ENCODE results near the gene RSPH1.

The RSPH1 gene

DNA sequence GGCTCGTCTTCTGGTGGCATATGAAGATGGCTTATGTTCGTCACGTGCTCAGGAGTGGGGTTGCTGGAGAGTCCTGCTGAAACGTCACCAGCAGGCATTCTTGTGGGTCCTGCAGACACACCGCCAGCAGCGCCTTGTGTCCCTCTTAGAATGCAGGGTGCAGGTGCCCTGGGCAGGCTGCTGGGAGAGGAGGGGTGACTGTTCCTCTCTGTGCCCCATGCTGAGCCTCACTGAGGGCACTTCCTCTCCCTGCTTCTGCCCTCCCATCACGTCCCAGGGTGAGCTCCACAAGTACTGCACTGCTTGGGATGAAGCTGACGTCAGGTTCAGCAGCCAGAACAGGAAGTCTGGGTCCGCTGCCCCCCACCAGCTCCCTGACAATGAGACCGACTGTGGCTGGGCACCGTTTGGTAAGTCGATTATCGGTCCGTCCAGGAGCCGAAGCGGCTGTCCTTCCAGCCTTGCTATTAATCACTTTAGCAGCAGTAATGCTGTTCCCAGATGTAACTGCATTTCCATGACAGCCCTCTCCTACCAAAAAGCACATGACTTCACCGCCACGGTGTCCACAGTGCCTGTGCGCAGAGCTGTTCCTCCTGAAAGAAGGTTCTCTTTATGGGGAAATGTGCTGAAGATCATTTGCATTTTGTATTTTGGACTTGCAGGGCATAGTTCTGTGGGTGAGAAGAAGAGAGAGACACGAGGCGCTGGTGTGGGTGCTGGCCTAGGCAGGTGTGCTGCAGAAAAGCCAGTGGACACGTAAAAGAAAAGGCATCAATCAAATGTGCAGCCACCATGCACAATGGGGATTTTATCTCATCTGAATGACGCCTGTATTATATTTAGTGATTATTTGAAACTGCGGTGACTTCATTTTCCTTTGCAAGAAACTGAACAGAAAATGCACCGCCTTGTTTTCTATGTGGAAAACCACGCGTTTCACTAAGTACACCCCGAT lies 38.7 kb upstream of the RSPH1 start:
- Histone ChIP-seq H3K9me3 (ENCODE audit: control insufficient read depth, insufficient read depth, low read length) (no peaks in the 10 kb centered on the region), H3K79me2 (ENCODE audit: control insufficient read depth, low read length) (peaks cover 52% of the 10 kb centered on the region), H3K27ac (ENCODE audit: low read depth, low read length) (peak overlapping the region; percentile 99), H3K36me3 (ENCODE audit: control insufficient read depth, low read length) (peaks cover 84% of the 10 kb centered on the region), H3K4me2 (ENCODE audit: low read length) (peak overlapping the region; percentile 95), H3K4me1 (ENCODE audit: control insufficient read depth, low read length) (peaks cover 92% of the 10 kb centered on the region), H3K9me2 (replicated peaks; ENCODE audit: control insufficient read depth, low read length) (no peaks in the 10 kb centered on the region), H3K27me3 (ENCODE audit: control insufficient read depth, low read length) (no peaks in the 10 kb centered on the region), H3F3A (ENCODE audit: control insufficient read depth, insufficient read depth) (peaks cover 54% of the 10 kb centered on the region), H4K20me1 (ENCODE audit: control insufficient read depth, insufficient read depth, low read depth, low read length) (peaks cover 11% of the 10 kb centered on the region), H3K4me3 (ENCODE audit: low read length) (peak overlapping the region; percentile 81)
- no peak for TF ChIP-seq EZH2phosphoT487 (IDR thresholded peaks at IDR 0.05; ENCODE audit: borderline replicate concordance, low read length)
- TF ChIP-seq, protein P1, sequence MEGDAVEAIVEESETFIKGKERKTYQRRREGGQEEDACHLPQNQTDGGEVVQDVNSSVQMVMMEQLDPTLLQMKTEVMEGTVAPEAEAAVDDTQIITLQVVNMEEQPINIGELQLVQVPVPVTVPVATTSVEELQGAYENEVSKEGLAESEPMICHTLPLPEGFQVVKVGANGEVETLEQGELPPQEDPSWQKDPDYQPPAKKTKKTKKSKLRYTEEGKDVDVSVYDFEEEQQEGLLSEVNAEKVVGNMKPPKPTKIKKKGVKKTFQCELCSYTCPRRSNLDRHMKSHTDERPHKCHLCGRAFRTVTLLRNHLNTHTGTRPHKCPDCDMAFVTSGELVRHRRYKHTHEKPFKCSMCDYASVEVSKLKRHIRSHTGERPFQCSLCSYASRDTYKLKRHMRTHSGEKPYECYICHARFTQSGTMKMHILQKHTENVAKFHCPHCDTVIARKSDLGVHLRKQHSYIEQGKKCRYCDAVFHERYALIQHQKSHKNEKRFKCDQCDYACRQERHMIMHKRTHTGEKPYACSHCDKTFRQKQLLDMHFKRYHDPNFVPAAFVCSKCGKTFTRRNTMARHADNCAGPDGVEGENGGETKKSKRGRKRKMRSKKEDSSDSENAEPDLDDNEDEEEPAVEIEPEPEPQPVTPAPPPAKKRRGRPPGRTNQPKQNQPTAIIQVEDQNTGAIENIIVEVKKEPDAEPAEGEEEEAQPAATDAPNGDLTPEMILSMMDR (IDR thresholded peaks at IDR 0.05; ENCODE audit: low read depth, low read length, poor library complexity, severe bottlenecking), result peak; percentile 11

DNA sequence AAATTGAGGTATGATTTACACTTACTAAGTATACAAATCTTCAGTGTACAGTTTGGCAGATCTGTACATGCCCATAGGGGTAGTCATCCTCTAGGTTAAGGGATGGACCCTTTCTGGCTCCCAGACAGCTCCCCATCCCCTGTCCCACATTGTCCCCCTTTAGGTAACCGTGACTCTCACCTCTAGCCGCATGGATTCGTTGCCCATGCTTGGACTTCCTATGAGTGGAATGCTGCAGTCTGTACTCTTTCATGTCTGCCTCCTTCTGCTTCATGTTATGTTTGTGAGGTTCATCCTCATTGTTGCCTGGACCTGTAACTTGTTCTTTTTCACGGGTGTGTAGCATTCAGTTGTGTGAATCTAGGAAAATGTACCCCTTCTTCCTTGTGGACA lies 37.9 kb upstream of the RSPH1 start:
- TF ChIP-seq EZH2phosphoT487 (IDR thresholded peaks at IDR 0.05; ENCODE audit: borderline replicate concordance, low read length), result no peak
- TF ChIP-seq, protein P1 (IDR thresholded peaks at IDR 0.05; ENCODE audit: low read depth, low read length, poor library complexity, severe bottlenecking), result no peak
- peaks cover 84% of the 10 kb centered on the region for H3K36me3 ChIP-seq (ENCODE audit: control insufficient read depth, low read length)
- peak overlapping the region; percentile 95 for H3K4me2 ChIP-seq (ENCODE audit: low read length)
- H3K9me2 ChIP-seq (replicated peaks; ENCODE audit: control insufficient read depth, low read length), result no peaks in the 10 kb centered on the region
- H3F3A ChIP-seq (ENCODE audit: control insufficient read depth, insufficient read depth), result peaks cover 58% of the 10 kb centered on the region
- no peaks in the 10 kb centered on the region for H3K9me3 ChIP-seq (ENCODE audit: control insufficient read depth, insufficient read depth, low read length)
- peak overlapping the region; percentile 99 for H3K27ac ChIP-seq (ENCODE audit: low read depth, low read length)
- H3K79me2 ChIP-seq (ENCODE audit: control insufficient read depth, low read length), result peaks cover 59% of the 10 kb centered on the region
- H4K20me1 ChIP-seq (ENCODE audit: control insufficient read depth, insufficient read depth, low read depth, low read length), result peaks cover 12% of the 10 kb centered on the region
- peaks cover 93% of the 10 kb centered on the region for H3K4me1 ChIP-seq (ENCODE audit: control insufficient read depth, low read length)
- no peaks in the 10 kb centered on the region for H3K27me3 ChIP-seq (ENCODE audit: control insufficient read depth, low read length)
- H3K4me3 ChIP-seq (ENCODE audit: low read length), result peak overlapping the region; percentile 81

DNA sequence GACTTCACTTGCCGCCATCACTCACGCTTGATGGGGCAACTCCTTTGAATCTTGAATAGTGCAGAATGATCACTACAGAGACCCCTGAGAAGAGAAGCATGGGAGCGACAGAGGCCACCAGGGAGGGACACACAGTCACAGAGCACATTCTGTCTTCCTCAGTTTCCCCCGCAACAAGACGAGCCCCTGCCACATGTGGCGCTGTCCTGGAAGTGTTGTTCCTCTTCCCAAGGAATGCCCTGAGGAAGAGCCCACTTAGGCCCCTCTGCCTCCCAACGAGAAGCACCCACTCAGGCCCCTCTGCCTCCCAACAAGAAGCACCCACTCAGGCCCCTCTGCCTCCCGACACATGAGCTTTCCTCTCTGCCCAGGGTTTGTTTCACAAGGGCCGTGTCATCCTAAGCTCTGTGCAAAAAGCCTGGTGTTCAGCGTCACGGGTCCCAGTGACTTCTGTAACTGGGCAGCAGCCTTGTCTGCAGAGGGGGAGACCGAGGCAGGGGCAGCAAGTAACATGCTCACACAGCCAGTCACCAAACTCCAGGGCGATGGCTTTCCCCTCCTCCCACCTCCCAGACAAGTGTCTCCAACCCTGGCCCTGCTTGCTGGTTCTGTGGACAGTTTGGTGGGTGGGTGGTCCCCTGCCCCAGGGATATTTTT lies 37.4 kb upstream of the RSPH1 start:
- Histone ChIP-seq H3K4me2 (ENCODE audit: low read length) (peak overlapping the region; percentile 95), H3K4me1 (ENCODE audit: control insufficient read depth, low read length) (peaks cover 93% of the 10 kb centered on the region), H3K27me3 (ENCODE audit: control insufficient read depth, low read length) (no peaks in the 10 kb centered on the region), H3K27ac (ENCODE audit: low read depth, low read length) (peak overlapping the region; percentile 99), H3K9me2 (replicated peaks; ENCODE audit: control insufficient read depth, low read length) (no peaks in the 10 kb centered on the region), H3K79me2 (ENCODE audit: control insufficient read depth, low read length) (peaks cover 64% of the 10 kb centered on the region), H3K36me3 (ENCODE audit: control insufficient read depth, low read length) (peaks cover 85% of the 10 kb centered on the region), H4K20me1 (ENCODE audit: control insufficient read depth, insufficient read depth, low read depth, low read length) (peaks cover 12% of the 10 kb centered on the region), H3F3A (ENCODE audit: control insufficient read depth, insufficient read depth) (peaks cover 59% of the 10 kb centered on the region), H3K9me3 (ENCODE audit: control insufficient read depth, insufficient read depth, low read length) (no peaks in the 10 kb centered on the region), H3K4me3 (ENCODE audit: low read length) (peak overlapping the region; percentile 81)
- TF ChIP-seq, protein P1 (IDR thresholded peaks at IDR 0.05; ENCODE audit: low read depth, low read length, poor library complexity, severe bottlenecking), result no peak
- no peak for TF ChIP-seq EZH2phosphoT487 (IDR thresholded peaks at IDR 0.05; ENCODE audit: borderline replicate concordance, low read length)
